Activated T-helper 2 cell treated with anti-CD3 and anti-CD28 coated beads, Interferon-gamma antibody, Interleukin-2, Interleukin-4, amounts not matched to agents 10 μg/mL and 5 μg/mL and 100 μg/mL, durations not matched to agents 14 hours and 24 hours and 36 hours (primary cell): ENCODE data around the gene CSNK1G1. TPM values are rescaled to one million over a fixed set of nuclear protein-coding genes. Genes with fewer than 3 reads are reported as not detected.

ENCODE experiments used
- total RNA-seq: library from RNA; stranded (reverse); gene quantifications from 2 replicates; pipeline ENCODE4 v1.2.3, GENCODE V29; 2022

CSNK1G1 gene
- total RNA-seq, 1 donor from 2014 or later = 31.8 TPM

Other genes starting within 250 kb of the CSNK1G1 start
- 0.98 and 1.4 TPM in 2 replicates for gene SNX22, start 204.4 kb downstream of the CSNK1G1 start, total RNA-seq
- gene PPIB, start 193.2 kb downstream of the CSNK1G1 start, total RNA-seq = 457 and 465 TPM in 2 replicates
- 59.9 and 72.3 TPM in 2 replicates for gene PCLAF, start 25.3 kb upstream of the CSNK1G1 start, total RNA-seq
- gene TRIP4, start 31.7 kb upstream of the CSNK1G1 start, total RNA-seq = 17.9 and 20.7 TPM in 2 replicates
- gene ZNF609, start 104.4 kb upstream of the CSNK1G1 start, total RNA-seq = 50.9 and 60.2 TPM in 2 replicates